Endothelial cell of umbilical vein (primary cell): ENCODE data around the gene C3orf80. TPM values are rescaled to one million over a fixed set of nuclear protein-coding genes. Genes with fewer than 3 reads are reported as not detected.
A peak's percentile ranks its signal among the peaks of the same experiment; 100 is the strongest.

ENCODE experiments used
- BruUV-seq: library from RNA; stranded (reverse); fragments of 400-500 nt; replicated peaks from 2 replicates; lab custom pipeline; 2021; lab: Mats Ljungman, UMichigan
- CTCF ChIA-PET: fragments of 300-600, 350-600 bp; sonication (Branson Sonifier 250); formaldehyde crosslinking; loops from one replicate; lab custom pipeline; 2021; ENCODE audit warnings: antibody characterized with exemption, inconsistent platforms; lab: Charles Lee
- POLR2A ChIA-PET: fragments of 300-600, 350-600 bp; sonication (Branson Sonifier 250); formaldehyde crosslinking; loops from one replicate; lab custom pipeline; 2021; ENCODE audit warnings: antibody characterized with exemption, inconsistent platforms; lab: Charles Lee
- DNase-seq: peaks from one replicate; pipeline ENCODE4 v3.0.0-alpha.2; 2011; ENCODE audit warnings: low read depth, low spot score
- FAIRE-seq: peaks from 2 replicates; lab custom pipeline; 2011; peaks lifted over from hg19 to GRCh38; lab: Jason Lieb, UNC
- H2AFZ ChIP-seq: 2 replicates; pipeline ENCODE4 v1.6.0; 2012; ENCODE audit warnings: low read depth, low read length, control low read depth, inconsistent platforms
- H3K27ac ChIP-seq: 2 replicates; pipeline ENCODE4 v1.5.1; 2011; ENCODE audit warnings: low read depth, mild to moderate bottlenecking, control low read depth, low read length, moderate library complexity; ENCODE audit not compliant: insufficient read depth
- H3K27me3 ChIP-seq, 2 experiments: 2 replicates each; pipeline versions ENCODE4 v1.6.0 to v1.6.1; 2011; ENCODE audit warnings: low read length in 2 of 2, mixed read lengths in 1 of 2; ENCODE audit not compliant: control insufficient read depth in 2 of 2, insufficient read depth in 2 of 2
- H3K36me3 ChIP-seq, 2 experiments: 2 replicates in 1 of 2; 3 replicates in 1 of 2; pipeline ENCODE4 v1.5.1; 2011; ENCODE audit warnings: low read length in 2 of 2, mild to moderate bottlenecking in 1 of 2, moderate library complexity in 1 of 2; ENCODE audit not compliant: control insufficient read depth in 2 of 2, insufficient read depth in 2 of 2; ENCODE audit errors: extremely low read depth in 1 of 2
- H3K4me1 ChIP-seq: 3 replicates; pipeline ENCODE4 v1.5.1; 2011; ENCODE audit warnings: mild to moderate bottlenecking, low read length; ENCODE audit not compliant: control insufficient read depth, insufficient read depth; ENCODE audit errors: extremely low read depth
- H3K4me2 ChIP-seq: 2 replicates; pipeline ENCODE4 v1.6.1; 2011; ENCODE audit warnings: low read length, control low read depth, mixed read lengths; ENCODE audit not compliant: insufficient read depth
- H3K4me3 ChIP-seq, 3 experiments: fragments of 200-600 bp in 1 of 3; sonication (generic), shearing (Covaris generic) in 1 of 3; replicated peaks in 1 of 3; 2 replicates each; pipeline ENCODE4 v1.5.1; 2011 to 2016; ENCODE audit warnings: control low read depth in 3 of 3, low read length in 3 of 3, mild to moderate bottlenecking in 2 of 3, inconsistent platforms in 1 of 3, low read depth in 1 of 3, moderate library complexity in 1 of 3; ENCODE audit not compliant: insufficient read depth in 1 of 3
- H3K79me2 ChIP-seq: 2 replicates; pipeline ENCODE4 v1.6.0; 2012; ENCODE audit warnings: low read length, inconsistent platforms; ENCODE audit not compliant: control insufficient read depth, insufficient read depth
- H3K9ac ChIP-seq: replicated peaks from 2 replicates; pipeline ENCODE3; 2011; ENCODE audit warnings: low read length, control low read depth; ENCODE audit not compliant: insufficient read depth; ENCODE audit errors: extremely low read depth
- H3K9me1 ChIP-seq: replicated peaks from 3 replicates; pipeline ENCODE4 v1.6.0; 2011; ENCODE audit warnings: mild to moderate bottlenecking, low read length; ENCODE audit not compliant: control insufficient read depth, insufficient read depth; ENCODE audit errors: extremely low read depth
- H3K9me3 ChIP-seq: replicated peaks from 2 replicates; pipeline ENCODE4 v1.5.1; 2012; ENCODE audit warnings: low read length, inconsistent platforms; ENCODE audit not compliant: control insufficient read depth, insufficient read depth
- H4K20me1 ChIP-seq: replicated peaks from 2 replicates; pipeline ENCODE3; 2011; ENCODE audit warnings: mild to moderate bottlenecking, low read length; ENCODE audit not compliant: control insufficient read depth, insufficient read depth; ENCODE audit errors: extremely low read depth
- CTCF ChIP-seq, 2 donors: IDR thresholded peaks; 1 replicate in 1 of 2; 2 replicates in 1 of 2; pipeline ENCODE4 v1.5.1; 2011; ENCODE audit warnings: low read length in 2 of 2, mild to moderate bottlenecking in 2 of 2, moderate library complexity in 2 of 2, control low read depth in 1 of 2, inconsistent platforms in 1 of 2, low read depth in 1 of 2; ENCODE audit not compliant: insufficient read depth in 1 of 2; ENCODE audit errors: extremely low read depth in 1 of 2
- FOS ChIP-seq: IDR thresholded peaks from 2 replicates; pipeline ENCODE4 v1.6.1; 2011; ENCODE audit warnings: mild to moderate bottlenecking, low read length, moderate library complexity, borderline replicate concordance; ENCODE audit not compliant: insufficient read depth
- GATA2 ChIP-seq: IDR thresholded peaks from 2 replicates; pipeline ENCODE4 v1.7.0; 2011; ENCODE audit warnings: low read depth, mild to moderate bottlenecking, moderate library complexity, mixed read lengths, low read length; ENCODE audit not compliant: insufficient read length, insufficient read depth
- JUN ChIP-seq: IDR thresholded peaks from 2 replicates; pipeline ENCODE4 v1.6.1; 2011; ENCODE audit warnings: borderline replicate concordance, low read depth; ENCODE audit not compliant: insufficient read length, insufficient read depth
- dilution Hi-C: fragments of 300-500 bp; cut with MboI; formaldehyde crosslinking; loops from one replicate; pipeline ENCODE4 v1.15.0; 2019; ENCODE audit warnings: low sequenced_read_pairs; ENCODE audit not compliant: extremely low pct_ligation_motif_present
- intact Hi-C: fragments of 100-400 bp; cut with micrococcal nuclease; formaldehyde crosslinking; loops from one replicate; pipeline ENCODE4 v1.10.0; 2022
- polyA plus RNA-seq, 4 experiments: library from polyadenylated mRNA; depleted of rRNA in 3 of 4; stranded (reverse) in 3 of 4; unstranded in 1 of 4; fragments of >200 nt; gene quantifications; 2 replicates each; pipeline versions ENCODE4 v1.2.1 to v1.2.3, GENCODE V29; 2011 to 2012; ENCODE audit warnings: missing spikeins in 1 of 4
- total RNA-seq: library from RNA; stranded (reverse); gene quantifications from 2 replicates; pipeline ENCODE4 v1.2.3, GENCODE V29; 2021

C3orf80 gene
- total and polyA plus RNA-seq, 2 donors (not counting 3 experiments of a cell fraction or from before 2014, with no cell fraction given): 0.04 TPM; not detected in 1

DNA sequence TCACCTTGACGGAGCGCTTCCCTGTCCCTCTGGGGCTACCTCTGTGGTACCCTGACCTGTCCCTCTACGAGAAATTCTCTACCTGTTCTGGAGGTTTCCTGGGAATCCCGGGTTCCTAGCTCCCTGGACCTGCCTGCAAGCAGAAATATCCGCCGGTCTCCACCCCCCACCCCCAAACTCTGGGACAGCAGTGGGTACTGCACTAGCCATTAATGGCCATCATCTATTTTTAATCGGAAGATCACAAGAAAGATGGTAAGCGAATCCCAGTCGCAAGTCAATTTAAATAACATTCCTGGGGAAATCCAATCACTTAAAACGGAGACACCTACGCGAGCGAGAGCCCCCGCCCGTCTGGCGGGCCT is 429 bp upstream of the C3orf80 start:
- Histone ChIP-seq H4K20me1 (no peaks in the 10 kb centered on the region), H3K36me3 (no peaks in the 10 kb centered on the region), H3K9me1 (no peaks in the 10 kb centered on the region), H3K79me2 (no peaks in the 10 kb centered on the region), H3K9ac (no peak overlapping the region), H3K27ac (no peak overlapping the region), H3K4me1 (peaks cover 7% of the 10 kb centered on the region), H2AFZ (peak overlapping the region; percentile 80), H3K4me2 (peak overlapping the region; percentile 58), H3K27me3 (peaks cover 26 to 39% of the 10 kb centered on the region in 2 experiments), H3K9me3 (no peaks in the 10 kb centered on the region), H3K4me3 (peak overlapping the region; percentile 6 to 43 (median 40))
- intact Hi-C loops: loop anchor here (1.0 to 5.0 kb wide), 4 partner anchors 62 to 225 kb away; partner anchors contain the start of gene TRIM59
- FAIRE-seq (no peak), DNase-seq (no peak)
- BruUV-seq: no TSS peak
- ChIA-PET CTCF (interaction anchor here (1.1 to 1.8 kb wide), 6 partner anchors 10 to 192 kb away, joined by 3 to 9 read pairs (median 4); no protein-coding TSS in a partner anchor), POLR2A (no interaction called here)
- dilution Hi-C loops: loop anchor here (25.0 kb wide), 1 partner anchor 187 kb away; no protein-coding TSS in a partner anchor
- TF ChIP-seq GATA2 (no peak), FOS (no peak), CTCF (IDR thresholded peaks at IDR 0.05; ENCODE audit: extremely low read depth in 1 of 2, insufficient read depth in 1 of 2, low read depth in 1 of 2, low read length in 2 of 2) (no peak), JUN (no peak)
